T follicular helper cell (primary cell): ENCODE results near the gene HIBADH.
"Not testable (repeated sequence)": the region's sequence is repeated elsewhere in the genome, so short reads cannot be mapped to it uniquely, and the experiment has no call there.

Experiments
- DNase-seq: peaks from one replicate; pipeline ENCODE4 v3.0.0-alpha.2; 2020; ENCODE audit warnings: low read depth

HIBADH gene

DNA sequence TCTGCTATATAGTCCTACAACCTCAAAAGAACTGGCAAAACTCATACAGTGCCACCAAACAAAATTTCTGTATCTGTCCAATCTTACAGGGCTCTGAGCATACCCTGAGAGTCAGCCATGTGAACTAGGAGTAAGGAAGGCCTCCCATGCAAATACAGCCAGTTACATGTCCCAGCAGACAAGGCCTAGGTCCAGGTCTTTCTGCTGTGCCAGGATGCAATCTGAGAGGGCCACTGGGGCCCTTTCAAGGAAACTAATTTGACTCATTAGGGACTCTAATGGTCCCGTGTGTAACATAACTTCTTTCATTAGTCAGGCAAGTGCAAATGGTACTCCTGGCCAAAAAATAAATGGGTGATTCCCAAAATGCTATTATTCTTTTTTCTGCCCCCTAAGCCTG, 17.9 kb upstream of the HIBADH start:
- no peak for DNase-seq

- DNase-seq, result no peak
These were observed 16.1 kb upstream of the HIBADH start for GRCh38 chr7:27678617-27679260.

GRCh38 chr7:27677912-27678612, 15.4 kb upstream of the HIBADH start:
- no peak for DNase-seq

GRCh38 chr7:27674126-27674525, 11.4 kb upstream of the HIBADH start:
- not testable (repeated sequence) for DNase-seq

GRCh38 chr7:27671675-27672074, 9.0 kb upstream of the HIBADH start:
- no peak for DNase-seq

DNA sequence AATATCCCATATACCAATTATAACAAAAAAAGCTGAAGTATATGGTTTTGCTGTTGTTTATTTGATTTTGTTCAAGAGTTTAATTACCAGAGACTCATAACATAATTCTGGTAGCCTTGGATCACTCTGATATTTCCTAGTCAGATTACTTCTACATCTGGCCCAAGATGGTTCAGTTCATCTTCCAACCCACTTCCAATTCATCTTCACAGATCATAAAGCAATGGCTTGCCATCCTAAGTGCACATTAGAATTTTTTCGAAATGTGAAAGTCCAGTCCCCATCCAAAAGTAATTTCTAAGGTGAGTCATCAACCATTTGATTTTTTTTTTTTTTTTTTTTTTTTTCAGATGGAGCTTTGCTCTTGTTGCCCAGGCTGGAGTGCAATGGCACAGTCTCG, 8.0 kb upstream of the HIBADH start:
- no peak for DNase-seq

DNA sequence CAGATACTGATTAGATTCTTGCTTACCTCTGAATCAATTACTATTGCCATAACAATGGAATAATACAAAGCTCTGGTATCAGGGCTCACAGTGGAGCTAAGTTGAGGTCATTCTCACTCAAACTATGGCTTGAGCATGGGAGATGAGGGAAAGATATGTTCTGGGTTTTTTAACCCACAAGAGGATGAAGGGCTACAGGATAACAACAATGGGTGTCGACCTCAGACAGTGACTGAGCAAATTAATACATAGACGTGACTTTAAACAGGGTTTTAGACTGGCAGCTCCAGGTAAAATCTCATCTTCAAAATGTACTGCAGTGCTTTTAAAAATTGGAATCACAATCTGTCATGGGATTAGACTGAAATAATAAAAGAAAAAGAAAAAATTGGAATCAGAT, 7.5 kb upstream of the HIBADH start:
- no peak for DNase-seq

- no peak for DNase-seq
These were observed 2.8 kb upstream of the HIBADH start for GRCh38 chr7:27665531-27665930.

DNA sequence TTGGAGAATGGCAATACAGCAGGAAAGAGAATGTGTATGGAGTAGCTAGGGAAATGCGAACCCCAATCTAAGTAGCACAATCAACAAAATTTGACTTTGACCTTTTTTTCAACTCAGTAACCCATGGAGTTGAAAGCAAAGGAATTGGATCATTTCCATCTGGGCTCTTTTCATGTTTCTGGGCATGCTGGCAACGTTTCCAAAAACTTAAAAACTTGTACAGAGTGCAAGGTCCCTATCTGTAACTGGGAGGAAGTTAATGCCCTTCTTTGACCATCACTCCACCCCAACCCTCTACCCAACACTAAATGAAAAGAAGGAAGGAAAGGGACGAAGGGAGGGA, 1.3 kb upstream of the HIBADH start:
- DNase-seq, result no peak

- no peak for DNase-seq
These were observed 733 bp downstream of the HIBADH start for GRCh38 chr7:27661811-27662489.

GRCh38 chr7:27656724-27657123, 6.0 kb downstream of the HIBADH start:
- no peak for DNase-seq

DNA sequence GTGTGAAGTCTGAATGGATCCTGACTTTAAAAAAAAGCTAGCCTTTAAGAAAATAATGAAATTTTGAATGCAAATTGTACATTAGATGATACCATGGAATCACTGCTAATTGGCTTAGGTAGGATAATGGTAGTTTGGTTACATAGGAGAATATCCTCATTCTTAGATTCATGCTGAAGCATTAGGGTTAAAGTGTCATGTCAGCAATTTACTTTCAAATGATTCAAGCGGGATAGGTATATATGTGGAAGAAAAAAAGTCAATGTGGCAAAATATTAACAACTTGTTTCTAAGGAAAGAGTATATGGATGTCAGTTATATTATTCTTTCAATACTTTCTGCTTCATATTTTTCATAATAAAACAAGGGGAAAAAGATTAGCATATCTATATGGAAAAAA, 7.5 kb downstream of the HIBADH start:
- DNase-seq, result no peak

DNA sequence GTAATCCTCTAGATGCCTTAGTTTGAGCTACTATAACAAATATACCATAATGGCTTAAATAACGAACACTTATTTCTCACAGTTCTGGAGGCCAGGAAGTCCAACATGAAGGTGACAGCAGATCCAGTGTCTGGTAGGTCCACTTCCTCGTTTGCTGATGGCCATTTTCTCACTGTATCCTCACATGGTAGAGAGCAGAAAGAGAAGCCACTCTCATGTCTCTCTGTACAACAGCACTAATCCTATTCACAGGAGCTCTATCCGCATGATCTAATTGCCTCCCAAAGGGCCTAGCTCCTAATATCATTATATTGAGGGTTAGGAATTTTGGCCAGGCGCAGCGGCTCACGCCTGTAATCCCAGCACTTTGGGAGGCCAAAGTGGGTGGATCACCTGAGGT, 10.2 kb downstream of the HIBADH start:
- DNase-seq, result no peak

DNA sequence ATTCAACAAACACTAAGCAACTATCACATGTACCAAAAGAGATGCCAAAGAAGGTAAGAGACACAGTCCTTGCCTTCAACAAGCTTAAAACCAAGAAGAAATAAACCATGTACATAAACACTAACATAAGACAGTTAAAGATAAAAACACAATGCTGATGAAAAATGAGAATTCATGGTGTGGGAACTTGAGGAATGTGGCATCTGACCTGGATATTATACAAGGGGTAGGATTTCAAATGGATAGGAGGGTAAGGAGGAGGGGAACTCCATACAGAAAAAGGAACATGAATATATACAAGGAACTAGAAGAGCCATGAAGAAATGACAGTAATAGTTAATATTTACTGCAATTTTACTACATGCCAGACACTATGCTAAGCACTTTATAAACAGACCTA, 11.0 kb downstream of the HIBADH start:
- DNase-seq, result no peak

GRCh38 chr7:27650283-27650682, 12.4 kb downstream of the HIBADH start:
- DNase-seq, result no peak

DNA sequence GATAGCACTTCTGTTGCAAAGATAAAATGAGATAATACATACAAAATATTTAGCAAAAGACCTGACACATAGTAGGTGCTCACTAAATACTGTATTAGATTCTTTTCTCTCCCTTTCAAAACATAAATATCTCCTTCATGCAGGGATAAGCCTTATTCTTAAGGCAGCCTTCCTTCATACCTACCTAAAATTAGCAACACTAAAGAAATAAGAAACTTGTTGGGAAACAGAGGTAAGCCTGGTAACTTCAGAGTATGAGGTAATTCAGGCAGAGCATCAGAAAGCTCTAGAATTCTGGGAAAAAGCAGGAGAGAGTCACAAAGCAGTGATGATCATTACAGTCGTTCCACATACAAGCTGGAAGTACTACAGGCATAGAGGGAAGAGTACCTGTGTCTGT, 15.2 kb downstream of the HIBADH start:
- DNase-seq, result no peak

- DNase-seq, result no peak
These were observed 15.6 kb downstream of the HIBADH start for GRCh38 chr7:27647046-27647445.

DNA sequence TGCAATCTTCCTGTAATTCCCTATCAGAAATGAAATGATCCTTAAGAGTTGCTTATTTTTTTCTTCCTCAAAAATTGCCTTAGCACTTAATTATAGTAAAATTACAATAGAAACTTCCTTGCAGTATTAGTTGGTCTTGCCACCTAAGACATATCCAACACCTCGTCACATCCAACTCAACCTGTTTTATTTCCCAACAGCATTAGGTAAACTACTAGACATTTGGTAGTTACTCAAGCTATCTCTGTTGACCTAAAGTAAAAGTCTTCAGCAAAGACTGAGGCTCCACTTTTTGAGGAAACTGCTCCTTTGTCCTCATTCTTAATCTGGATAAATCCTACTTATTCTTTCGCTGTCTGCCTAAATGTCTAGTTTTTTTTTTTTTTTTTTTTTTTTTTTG, 20.4 kb downstream of the HIBADH start:
- no peak for DNase-seq

GRCh38 chr7:27641581-27642230, 21.0 kb downstream of the HIBADH start:
- no peak for DNase-seq

DNA sequence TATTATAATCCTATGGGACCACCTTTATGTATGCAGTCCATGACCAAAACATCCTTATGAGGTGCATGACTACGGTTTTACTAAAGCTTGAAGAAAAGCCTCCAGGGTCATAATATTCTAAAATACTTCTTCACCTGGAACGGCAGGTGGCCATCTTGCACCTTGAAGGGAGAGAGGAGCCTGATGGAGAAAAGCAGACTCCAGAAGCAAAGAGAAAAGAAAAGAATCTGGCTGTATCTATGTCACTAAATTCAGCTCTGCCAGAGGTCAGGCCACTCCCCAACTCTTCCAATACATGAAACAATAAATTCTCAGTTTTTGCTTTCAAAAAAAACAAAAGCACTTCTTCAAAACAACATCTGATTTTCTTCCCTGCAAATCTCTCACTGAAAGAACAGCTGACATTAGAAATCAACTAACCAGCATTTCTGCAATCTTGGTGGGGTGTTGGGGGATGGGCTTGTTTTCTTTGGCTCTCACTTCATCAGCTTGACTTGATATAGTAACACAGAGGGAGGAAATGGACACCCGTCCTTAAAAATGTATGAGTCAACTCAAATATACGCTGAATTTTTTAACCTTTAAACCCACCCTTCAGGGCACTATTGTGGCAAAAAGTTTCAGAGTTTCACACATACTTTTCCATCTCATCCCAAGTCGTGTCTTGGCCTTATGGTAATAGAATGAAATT, 21.7 kb downstream of the HIBADH start:
- DNase-seq, result no peak

DNA sequence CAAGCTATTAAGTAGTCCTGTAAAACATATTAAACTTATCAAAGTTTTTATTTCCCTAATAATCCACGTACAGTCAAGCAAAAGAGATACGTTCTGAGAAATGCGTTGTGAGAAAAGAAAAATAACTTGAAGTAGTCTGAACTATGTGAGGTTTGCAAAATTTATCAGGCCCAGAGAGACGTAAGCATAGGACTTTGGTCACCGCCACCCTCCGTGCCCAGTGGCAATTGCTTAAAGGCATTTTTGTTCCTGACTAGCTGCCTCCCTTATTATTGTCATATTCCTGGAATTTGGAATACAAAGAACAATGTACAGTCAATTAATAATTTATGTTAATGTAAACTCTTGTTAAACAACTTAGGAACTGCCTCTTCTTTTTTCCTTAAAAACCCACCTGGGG, 22.8 kb downstream of the HIBADH start:
- DNase-seq, result no peak

DNA sequence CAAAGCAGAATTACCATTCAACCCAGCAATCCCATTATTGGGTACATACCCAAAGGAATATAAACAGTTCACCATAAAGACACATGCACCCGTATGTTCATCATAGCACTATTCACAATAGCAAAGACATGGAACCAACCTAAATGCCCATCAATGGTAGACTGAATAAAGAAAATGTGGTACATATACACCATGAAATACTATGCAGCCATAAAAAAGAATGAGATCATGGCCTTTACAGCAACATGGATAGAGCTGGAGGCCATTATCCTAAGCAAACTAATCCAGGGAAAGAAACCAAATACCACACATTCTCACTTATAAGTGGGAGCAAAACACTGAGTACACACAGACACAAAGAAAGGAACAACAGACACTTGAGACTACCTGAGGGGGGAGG, 23.6 kb downstream of the HIBADH start:
- not testable (repeated sequence) for DNase-seq
